Measurements from ENCODE around the gene NR2F1-AS1.

DNA sequence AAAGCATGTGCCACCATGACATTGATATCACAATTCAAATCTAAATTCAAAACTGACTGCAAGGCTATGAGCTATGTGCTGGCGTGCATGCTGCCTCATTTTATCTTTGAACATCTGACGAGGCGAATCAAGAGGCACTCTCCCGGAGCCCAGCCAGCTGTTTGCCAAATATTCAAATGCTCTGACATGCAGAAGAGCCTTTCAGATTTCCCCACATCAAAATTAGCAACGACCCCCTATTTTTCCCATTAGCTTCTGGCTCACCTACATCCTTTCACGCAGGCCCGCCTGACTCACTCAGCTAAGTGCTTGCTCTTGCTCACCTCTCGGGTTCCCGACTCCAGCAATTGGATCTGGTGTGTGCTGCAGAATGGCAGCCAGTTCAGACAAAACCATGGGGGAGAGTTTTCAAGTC lies 159.0 kb downstream of the NR2F1-AS1 start:
- TF ChIP-seq, protein P1, sequence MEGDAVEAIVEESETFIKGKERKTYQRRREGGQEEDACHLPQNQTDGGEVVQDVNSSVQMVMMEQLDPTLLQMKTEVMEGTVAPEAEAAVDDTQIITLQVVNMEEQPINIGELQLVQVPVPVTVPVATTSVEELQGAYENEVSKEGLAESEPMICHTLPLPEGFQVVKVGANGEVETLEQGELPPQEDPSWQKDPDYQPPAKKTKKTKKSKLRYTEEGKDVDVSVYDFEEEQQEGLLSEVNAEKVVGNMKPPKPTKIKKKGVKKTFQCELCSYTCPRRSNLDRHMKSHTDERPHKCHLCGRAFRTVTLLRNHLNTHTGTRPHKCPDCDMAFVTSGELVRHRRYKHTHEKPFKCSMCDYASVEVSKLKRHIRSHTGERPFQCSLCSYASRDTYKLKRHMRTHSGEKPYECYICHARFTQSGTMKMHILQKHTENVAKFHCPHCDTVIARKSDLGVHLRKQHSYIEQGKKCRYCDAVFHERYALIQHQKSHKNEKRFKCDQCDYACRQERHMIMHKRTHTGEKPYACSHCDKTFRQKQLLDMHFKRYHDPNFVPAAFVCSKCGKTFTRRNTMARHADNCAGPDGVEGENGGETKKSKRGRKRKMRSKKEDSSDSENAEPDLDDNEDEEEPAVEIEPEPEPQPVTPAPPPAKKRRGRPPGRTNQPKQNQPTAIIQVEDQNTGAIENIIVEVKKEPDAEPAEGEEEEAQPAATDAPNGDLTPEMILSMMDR (IDR thresholded peaks at IDR 0.05; ENCODE audit: insufficient read depth, low read depth, low read length): no peak
- TF ChIP-seq EZH2 (IDR thresholded peaks at IDR 0.05; ENCODE audit: insufficient read depth, low read length): no peak
